Sigmoid colon (tissue), 4 donors: ENCODE measurements around the gene CEP57L1.

Experiments
- CTCF ChIP-seq, 4 experiments: fragments of 450-650 bp in 3 of 4; fragments of 200-600 bp in 1 of 4; IDR thresholded peaks; one replicate each; pipeline ENCODE4 v1.5.1; 2016 to 2019; ENCODE audit warnings: antibody characterized with exemption in 4 of 4, mild to moderate bottlenecking in 3 of 4, moderate library complexity in 2 of 4
- EP300 ChIP-seq, 4 donors: sonication (generic); formaldehyde crosslinking; IDR thresholded peaks; one replicate each; pipeline ENCODE4 v1.6.1; 2017; ENCODE audit warnings: antibody characterized with exemption in 4 of 4
- POLR2A ChIP-seq, 2 donors: fragments of 450-650 bp; IDR thresholded peaks; one replicate each; pipeline ENCODE4 v1.6.1; 2016; ENCODE audit warnings: antibody characterized with exemption in 2 of 2, mild to moderate bottlenecking in 2 of 2, moderate library complexity in 2 of 2

GRCh38 chr6:109073344-109074132 is 21.8 kb upstream of the CEP57L1 start:
- TF ChIP-seq CTCF (IDR thresholded peaks at IDR 0.05), result peak; percentile 45 to 63 (median 56)
- peak in 1 of 4 donors; percentile 16 for TF ChIP-seq EP300 (IDR thresholded peaks at IDR 0.05)
- no peak for TF ChIP-seq POLR2A (IDR thresholded peaks at IDR 0.05)
